Inflammatory macrophage treated with lipopolysaccharide for 4 hours (primary cell): ENCODE measurements around the gene TLR10.

Experiments
- DNase-seq: peaks from one replicate; pipeline ENCODE4 v3.0.0-alpha.2; 2020

Gene TLR10

DNA sequence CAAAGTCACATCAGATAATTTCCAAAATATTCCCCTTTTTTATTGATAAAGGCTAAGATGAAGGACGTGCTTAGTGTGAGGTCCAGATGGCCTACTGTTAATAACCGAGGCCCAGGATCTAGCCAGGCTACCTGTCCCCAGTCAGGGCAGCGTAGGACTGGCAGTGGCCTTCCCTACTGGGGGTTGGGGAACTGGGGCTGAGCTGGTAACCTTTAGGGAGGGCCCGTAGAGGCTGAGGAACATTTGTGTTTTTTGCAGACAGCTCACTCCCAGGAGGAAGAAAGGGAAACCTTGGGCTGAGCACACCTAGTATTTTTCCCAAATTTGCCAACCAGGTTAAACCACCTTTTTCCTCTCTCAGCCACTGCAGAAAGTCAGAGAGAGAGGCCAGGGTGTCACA is 59.7 kb downstream of the TLR10 start:
- DNase-seq, result no peak
